Glutamatergic neuron (in vitro differentiated cells): ENCODE measurements around the gene APOL3. TPM values are rescaled to one million over a fixed set of nuclear protein-coding genes. Genes with fewer than 3 reads are reported as not detected.

ENCODE experiments used
- DNase-seq: peaks from one replicate; pipeline ENCODE4 v3.0.0; 2022
- H3K27ac Mint-ChIP-seq: one replicate; pipeline ENCODE4 v1.8.0; 2020; ENCODE audit warnings: mild to moderate bottlenecking, mixed read lengths, inconsistent platforms; ENCODE audit not compliant: unreplicated experiment
- H3K27me3 Mint-ChIP-seq: one replicate; pipeline ENCODE4 v1.8.0; 2020; ENCODE audit warnings: mild to moderate bottlenecking, moderate library complexity, mixed read lengths, inconsistent platforms; ENCODE audit not compliant: unreplicated experiment
- H3K36me3 Mint-ChIP-seq: one replicate; pipeline ENCODE4 v1.8.0; 2020; ENCODE audit warnings: mild to moderate bottlenecking, mixed read lengths, inconsistent platforms; ENCODE audit not compliant: unreplicated experiment
- H3K4me1 Mint-ChIP-seq: one replicate; pipeline ENCODE4 v1.8.0; 2020; ENCODE audit warnings: mild to moderate bottlenecking, low read depth, mixed read lengths, inconsistent platforms; ENCODE audit not compliant: unreplicated experiment
- H3K4me3 Mint-ChIP-seq: one replicate; pipeline ENCODE4 v1.8.0; 2020; ENCODE audit warnings: mild to moderate bottlenecking, mixed read lengths, inconsistent platforms; ENCODE audit not compliant: unreplicated experiment
- H3K9me3 Mint-ChIP-seq: one replicate; pipeline ENCODE4 v1.8.0; 2020; ENCODE audit warnings: mild to moderate bottlenecking, moderate library complexity, mixed read lengths, inconsistent platforms; ENCODE audit not compliant: unreplicated experiment
- total RNA-seq: library from RNA; stranded (reverse); fragmentation: NEBNext Ultra II Directional; extraction: Animal tissue kit (Norgen Biotek cat#: 25700); gene quantifications from one replicate; pipeline ENCODE4 v1.2.1, GENCODE V29; 2021; ENCODE audit not compliant: unreplicated experiment
- TF ChIP-seq, protein P1 (sequence below): fragments of 200-600 bp; sonication (generic); IDR thresholded peaks from one replicate; pipeline ENCODE4 v1.5.0; 2021; ENCODE audit not compliant: partially characterized antibody, unreplicated experiment

The APOL3 gene
- total RNA-seq, 1 donor from 2014 or later = not detected

DNA sequence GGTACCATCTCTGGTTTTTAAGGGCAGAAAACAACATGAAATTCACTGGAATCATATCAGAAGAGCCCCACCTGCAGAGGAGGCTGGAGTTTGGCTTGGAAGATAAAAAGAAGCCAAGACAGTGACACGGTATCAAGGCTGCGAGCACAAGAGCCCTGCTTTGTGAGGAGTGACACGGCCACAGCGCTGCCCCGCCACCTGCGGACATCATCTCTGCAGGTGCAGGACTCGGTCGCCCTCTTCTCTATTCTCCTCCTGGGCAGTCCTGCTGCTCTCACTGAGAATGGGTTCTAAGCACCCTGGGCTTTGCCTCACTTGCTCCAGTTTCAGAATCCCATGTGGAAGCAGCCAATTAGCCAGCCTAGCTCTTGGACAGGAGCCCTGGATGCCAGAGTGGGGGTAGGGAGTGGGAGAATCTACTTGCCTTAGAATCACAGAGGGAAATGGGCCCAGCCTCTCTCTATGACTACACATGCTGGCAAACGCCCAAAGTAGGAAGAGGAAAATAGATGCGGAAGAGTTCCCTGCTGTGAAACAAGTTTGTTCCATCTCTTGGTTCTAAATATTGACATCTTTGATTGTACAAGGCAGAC is 24.0 kb upstream of the APOL3 start:
- no peak for DNase-seq
- TF ChIP-seq, protein P1, sequence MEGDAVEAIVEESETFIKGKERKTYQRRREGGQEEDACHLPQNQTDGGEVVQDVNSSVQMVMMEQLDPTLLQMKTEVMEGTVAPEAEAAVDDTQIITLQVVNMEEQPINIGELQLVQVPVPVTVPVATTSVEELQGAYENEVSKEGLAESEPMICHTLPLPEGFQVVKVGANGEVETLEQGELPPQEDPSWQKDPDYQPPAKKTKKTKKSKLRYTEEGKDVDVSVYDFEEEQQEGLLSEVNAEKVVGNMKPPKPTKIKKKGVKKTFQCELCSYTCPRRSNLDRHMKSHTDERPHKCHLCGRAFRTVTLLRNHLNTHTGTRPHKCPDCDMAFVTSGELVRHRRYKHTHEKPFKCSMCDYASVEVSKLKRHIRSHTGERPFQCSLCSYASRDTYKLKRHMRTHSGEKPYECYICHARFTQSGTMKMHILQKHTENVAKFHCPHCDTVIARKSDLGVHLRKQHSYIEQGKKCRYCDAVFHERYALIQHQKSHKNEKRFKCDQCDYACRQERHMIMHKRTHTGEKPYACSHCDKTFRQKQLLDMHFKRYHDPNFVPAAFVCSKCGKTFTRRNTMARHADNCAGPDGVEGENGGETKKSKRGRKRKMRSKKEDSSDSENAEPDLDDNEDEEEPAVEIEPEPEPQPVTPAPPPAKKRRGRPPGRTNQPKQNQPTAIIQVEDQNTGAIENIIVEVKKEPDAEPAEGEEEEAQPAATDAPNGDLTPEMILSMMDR = no peak
- H3K36me3 Mint-ChIP-seq = no peaks in the 10 kb centered on the region
- peaks cover 3% of the 10 kb centered on the region for H3K27me3 Mint-ChIP-seq
- no peak overlapping the region for H3K27ac Mint-ChIP-seq
- peaks cover 1% of the 10 kb centered on the region for H3K4me1 Mint-ChIP-seq
- H3K9me3 Mint-ChIP-seq = no peaks in the 10 kb centered on the region
- no peak overlapping the region for H3K4me3 Mint-ChIP-seq

DNA sequence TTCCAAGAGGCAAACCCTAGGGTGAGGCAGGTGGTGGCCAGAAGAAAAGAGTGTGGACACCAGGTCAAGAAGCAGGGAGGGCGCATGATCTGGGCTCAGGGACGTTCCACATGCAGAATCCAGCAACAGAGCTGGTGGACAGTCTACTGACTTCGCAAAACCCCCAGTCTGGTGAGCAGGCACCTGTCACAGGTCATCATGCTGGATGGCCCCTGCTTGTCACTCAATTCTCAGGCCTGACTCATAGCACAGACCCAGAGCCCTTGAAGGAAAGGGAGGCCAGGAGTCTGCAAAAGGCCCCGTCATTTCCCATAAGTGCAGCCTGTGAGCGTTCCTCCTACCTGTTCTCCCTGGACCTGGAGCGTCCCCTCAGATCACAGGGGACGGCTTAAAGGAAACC is 22.9 kb upstream of the APOL3 start:
- Mint-ChIP-seq H3K9me3 (no peaks in the 10 kb centered on the region), H3K4me1 (peaks cover 1% of the 10 kb centered on the region), H3K36me3 (no peaks in the 10 kb centered on the region), H3K27me3 (no peaks in the 10 kb centered on the region), H3K4me3 (no peak overlapping the region), H3K27ac (no peak overlapping the region)
- TF ChIP-seq, protein P1 = no peak
- no peak for DNase-seq

DNA sequence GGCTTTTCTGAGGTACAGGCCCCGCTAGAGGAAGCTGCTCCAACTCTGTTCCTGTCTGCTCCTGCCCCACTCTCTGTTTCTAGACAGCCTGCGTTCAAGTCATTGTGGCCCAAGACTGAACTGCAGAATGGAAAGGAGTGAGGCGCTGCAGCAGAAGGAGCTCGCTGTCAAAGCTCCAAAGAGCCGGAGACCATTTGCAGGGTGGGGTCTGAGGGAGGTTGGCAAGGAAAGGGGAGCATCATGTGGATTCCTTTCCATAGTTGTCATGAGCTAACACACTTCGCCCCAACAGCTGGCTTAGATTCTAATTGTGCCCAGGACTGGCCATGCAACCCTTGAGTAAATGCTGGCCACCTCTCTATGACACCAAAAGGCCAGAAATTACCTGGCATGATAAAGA is 22.3 kb upstream of the APOL3 start:
- Mint-ChIP-seq H3K4me3 (no peak overlapping the region), H3K27me3 (no peaks in the 10 kb centered on the region), H3K4me1 (peaks cover 1% of the 10 kb centered on the region), H3K27ac (no peak overlapping the region), H3K9me3 (no peaks in the 10 kb centered on the region), H3K36me3 (no peaks in the 10 kb centered on the region)
- no peak for DNase-seq
- TF ChIP-seq, protein P1 = no peak

DNA sequence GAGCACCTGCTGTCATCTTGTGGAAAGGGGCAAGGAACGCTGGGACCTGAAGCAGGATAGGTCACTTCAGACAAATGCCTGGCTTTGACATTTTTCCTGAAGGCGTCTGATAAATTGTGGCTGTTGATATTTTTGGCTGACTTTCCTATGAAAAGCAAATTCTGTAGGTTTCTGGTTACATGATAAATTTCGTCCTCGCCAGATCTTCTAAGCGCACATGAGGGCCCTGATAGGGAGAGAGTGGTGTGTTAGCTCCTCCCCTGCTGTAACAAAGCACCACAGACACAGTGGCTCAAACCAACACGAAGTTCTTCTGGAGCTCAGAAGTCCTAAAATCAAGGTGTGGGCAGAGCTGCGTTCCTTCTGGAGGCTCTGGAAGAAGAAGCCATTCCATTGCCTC is 21.5 kb upstream of the APOL3 start:
- Mint-ChIP-seq H3K27ac (no peak overlapping the region), H3K36me3 (no peaks in the 10 kb centered on the region), H3K4me1 (peaks cover 1% of the 10 kb centered on the region), H3K9me3 (no peaks in the 10 kb centered on the region), H3K4me3 (no peak overlapping the region), H3K27me3 (no peaks in the 10 kb centered on the region)
- no peak for DNase-seq
- TF ChIP-seq, protein P1 = no peak

DNA sequence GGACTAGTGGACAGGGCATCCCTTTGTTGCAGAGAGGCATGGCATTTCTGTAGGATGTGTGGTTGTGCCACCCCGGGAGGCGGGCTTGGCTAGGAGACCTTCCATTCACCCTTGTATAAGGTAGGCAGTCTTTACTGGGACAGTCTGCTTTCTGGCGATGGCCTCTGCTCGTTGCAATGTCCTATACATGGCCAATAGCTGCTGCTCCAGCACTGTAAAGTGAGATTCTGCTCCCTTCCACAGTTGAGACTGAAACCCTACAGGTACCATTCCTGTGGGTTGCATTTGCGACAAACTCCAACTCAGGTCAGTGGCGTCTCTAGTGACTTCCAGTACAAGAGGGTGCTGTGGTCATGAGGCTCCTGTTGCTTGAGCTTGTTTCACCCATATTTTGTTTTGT is 20.4 kb upstream of the APOL3 start:
- Mint-ChIP-seq H3K27me3 (no peaks in the 10 kb centered on the region), H3K9me3 (no peaks in the 10 kb centered on the region), H3K4me3 (no peak overlapping the region), H3K36me3 (no peaks in the 10 kb centered on the region), H3K27ac (no peak overlapping the region), H3K4me1 (peaks cover 1% of the 10 kb centered on the region)
- TF ChIP-seq, protein P1 = no peak
- no peak for DNase-seq
